Measurements from ENCODE around the gene FXYD4.
A peak's percentile ranks its signal among the peaks of the same experiment; 100 is the strongest.

FXYD4 gene

GRCh38 chr10:43402880-43403452 is 31.5 kb downstream of the FXYD4 start:
- Histone ChIP-seq H4K91ac (ENCODE audit: low read depth, low read length, poor library complexity) (no peak overlapping the region), H3K27ac (replicated peaks; ENCODE audit: low read length) (no peak overlapping the region), H2AFZ (ENCODE audit: low read length) (no peak overlapping the region), H3K79me1 (ENCODE audit: low read depth, low read length) (peaks cover 4% of the 10 kb centered on the region), H3K9ac (ENCODE audit: low read depth, low read length, poor library complexity) (no peak overlapping the region), H2BK15ac (ENCODE audit: low read length) (no peak overlapping the region), H3K4me2 (ENCODE audit: insufficient read depth, low read length, poor library complexity, severe bottlenecking) (no peak overlapping the region), H3K4ac (ENCODE audit: low read length) (no peak overlapping the region), H2BK5ac (ENCODE audit: low read length) (no peak overlapping the region), H3K36me3 (replicated peaks in 1 of 2; ENCODE audit: control insufficient read depth in 2 of 2, insufficient read depth in 2 of 2, low read length in 2 of 2) (peaks cover 2 to 73% of the 10 kb centered on the region in 2 donors), H3K4me1 (ENCODE audit: control insufficient read depth in 2 of 2, insufficient read depth in 1 of 2, low read depth in 1 of 2, low read length in 2 of 2) (peaks cover 11% of the 10 kb centered on the region in 2 donors), H3K9me3 (replicated peaks in 1 of 2; ENCODE audit: control insufficient read depth in 2 of 2, insufficient read depth in 1 of 2, low read depth in 1 of 2, low read length in 2 of 2) (peaks cover 0 to 17% of the 10 kb centered on the region in 2 donors), H3K23ac (ENCODE audit: low read depth, low read length, poor library complexity) (no peak overlapping the region), H2BK120ac (ENCODE audit: low read depth, low read length) (no peak overlapping the region), H3K14ac (ENCODE audit: low read length) (no peak overlapping the region), H2BK12ac (ENCODE audit: low read length) (no peak overlapping the region), H3K18ac (ENCODE audit: low read length) (no peak overlapping the region), H4K8ac (ENCODE audit: low read depth, low read length) (no peak overlapping the region), H3K4me3 (ENCODE audit: low read length in 2 of 2) (no peak overlapping the region), H3K27me3 (ENCODE audit: control insufficient read depth in 3 of 3, insufficient read depth in 3 of 3, low read depth in 1 of 3, low read length in 3 of 3) (no peaks in the 10 kb centered on the region), H2AK5ac (ENCODE audit: low read depth, low read length) (no peak overlapping the region)
- DNase-seq (ENCODE audit: low spot score), result no peak
- WGBS, 2 donors (ENCODE audit: extremely low coverage in 2 of 2, insufficient read length in 2 of 2, insufficient replicate concordance in 1 of 2), result no CpG with 5 or more reads among the region's 7 CpGs

- H3K9me3 ChIP-seq (replicated peaks in 1 of 2; ENCODE audit: control insufficient read depth in 2 of 2, insufficient read depth in 1 of 2, low read depth in 1 of 2, low read length in 2 of 2), result peaks cover 0 to 17% of the 10 kb centered on the region in 2 donors
- no peak overlapping the region for H3K23ac ChIP-seq (ENCODE audit: low read depth, low read length, poor library complexity)
- H2BK12ac ChIP-seq (ENCODE audit: low read length), result no peak overlapping the region
- no peak overlapping the region for H2BK120ac ChIP-seq (ENCODE audit: low read depth, low read length)
- no peak overlapping the region for H3K4me2 ChIP-seq (ENCODE audit: insufficient read depth, low read length, poor library complexity, severe bottlenecking)
- H2AFZ ChIP-seq (ENCODE audit: low read length), result no peak overlapping the region
- H3K4ac ChIP-seq (ENCODE audit: low read length), result no peak overlapping the region
- H3K79me1 ChIP-seq (ENCODE audit: low read depth, low read length), result peaks cover 6% of the 10 kb centered on the region
- H4K8ac ChIP-seq (ENCODE audit: low read depth, low read length), result no peak overlapping the region
- peaks cover 2 to 66% of the 10 kb centered on the region in 2 donors for H3K36me3 ChIP-seq (replicated peaks in 1 of 2; ENCODE audit: control insufficient read depth in 2 of 2, insufficient read depth in 2 of 2, low read length in 2 of 2)
- DNase-seq (ENCODE audit: low spot score), result no peak
- H3K9ac ChIP-seq (ENCODE audit: low read depth, low read length, poor library complexity), result no peak overlapping the region
- H3K27ac ChIP-seq (replicated peaks; ENCODE audit: low read length), result no peak overlapping the region
- peaks cover 8 to 9% of the 10 kb centered on the region in 2 donors for H3K4me1 ChIP-seq (ENCODE audit: control insufficient read depth in 2 of 2, insufficient read depth in 1 of 2, low read depth in 1 of 2, low read length in 2 of 2)
- no CpG with 5 or more reads among the region's 14 CpGs for WGBS, 2 donors (ENCODE audit: extremely low coverage in 2 of 2, insufficient read length in 2 of 2, insufficient replicate concordance in 1 of 2)
- no peak overlapping the region for H4K91ac ChIP-seq (ENCODE audit: low read depth, low read length, poor library complexity)
- H2BK5ac ChIP-seq (ENCODE audit: low read length), result no peak overlapping the region
- H3K27me3 ChIP-seq (ENCODE audit: control insufficient read depth in 3 of 3, insufficient read depth in 3 of 3, low read depth in 1 of 3, low read length in 3 of 3), result no peaks in the 10 kb centered on the region
- no peak overlapping the region for H2BK15ac ChIP-seq (ENCODE audit: low read length)
- H3K4me3 ChIP-seq (ENCODE audit: low read length in 2 of 2), result no peak overlapping the region
- no peak overlapping the region for H2AK5ac ChIP-seq (ENCODE audit: low read depth, low read length)
- H3K14ac ChIP-seq (ENCODE audit: low read length), result no peak overlapping the region
- H3K18ac ChIP-seq (ENCODE audit: low read length), result no peak overlapping the region
Observed at GRCh38 chr10:43403911-43404703, 32.7 kb downstream of the FXYD4 start.

- H2BK5ac ChIP-seq (ENCODE audit: low read length), result no peak overlapping the region
- peaks cover 6% of the 10 kb centered on the region for H3K79me1 ChIP-seq (ENCODE audit: low read depth, low read length)
- no CpG with 5 or more reads among the region's 6 CpGs for WGBS, 2 donors (ENCODE audit: extremely low coverage in 2 of 2, insufficient read length in 2 of 2, insufficient replicate concordance in 1 of 2)
- no peak overlapping the region for H3K4me2 ChIP-seq (ENCODE audit: insufficient read depth, low read length, poor library complexity, severe bottlenecking)
- H3K27ac ChIP-seq (replicated peaks; ENCODE audit: low read length), result no peak overlapping the region
- no peak overlapping the region for H4K8ac ChIP-seq (ENCODE audit: low read depth, low read length)
- no peak for DNase-seq (ENCODE audit: low spot score)
- no peak overlapping the region for H3K4me3 ChIP-seq (ENCODE audit: low read length in 2 of 2)
- H3K14ac ChIP-seq (ENCODE audit: low read length), result no peak overlapping the region
- no peak overlapping the region for H3K4ac ChIP-seq (ENCODE audit: low read length)
- H3K18ac ChIP-seq (ENCODE audit: low read length), result no peak overlapping the region
- H2BK12ac ChIP-seq (ENCODE audit: low read length), result no peak overlapping the region
- H4K91ac ChIP-seq (ENCODE audit: low read depth, low read length, poor library complexity), result no peak overlapping the region
- H3K9ac ChIP-seq (ENCODE audit: low read depth, low read length, poor library complexity), result no peak overlapping the region
- no peak overlapping the region for H2BK15ac ChIP-seq (ENCODE audit: low read length)
- H3K4me1 ChIP-seq (ENCODE audit: control insufficient read depth in 2 of 2, insufficient read depth in 1 of 2, low read depth in 1 of 2, low read length in 2 of 2), result peaks cover 9 to 10% of the 10 kb centered on the region in 2 donors
- peaks cover 2 to 60% of the 10 kb centered on the region in 2 donors for H3K36me3 ChIP-seq (replicated peaks in 1 of 2; ENCODE audit: control insufficient read depth in 2 of 2, insufficient read depth in 2 of 2, low read length in 2 of 2)
- peaks cover 0 to 20% of the 10 kb centered on the region in 2 donors for H3K9me3 ChIP-seq (replicated peaks in 1 of 2; ENCODE audit: control insufficient read depth in 2 of 2, insufficient read depth in 1 of 2, low read depth in 1 of 2, low read length in 2 of 2)
- no peaks in the 10 kb centered on the region for H3K27me3 ChIP-seq (ENCODE audit: control insufficient read depth in 3 of 3, insufficient read depth in 3 of 3, low read depth in 1 of 3, low read length in 3 of 3)
- H3K23ac ChIP-seq (ENCODE audit: low read depth, low read length, poor library complexity), result no peak overlapping the region
- H2AK5ac ChIP-seq (ENCODE audit: low read depth, low read length), result no peak overlapping the region
- no peak overlapping the region for H2AFZ ChIP-seq (ENCODE audit: low read length)
- H2BK120ac ChIP-seq (ENCODE audit: low read depth, low read length), result no peak overlapping the region
Observed at GRCh38 chr10:43404704-43405084, 33.3 kb downstream of the FXYD4 start.

DNA sequence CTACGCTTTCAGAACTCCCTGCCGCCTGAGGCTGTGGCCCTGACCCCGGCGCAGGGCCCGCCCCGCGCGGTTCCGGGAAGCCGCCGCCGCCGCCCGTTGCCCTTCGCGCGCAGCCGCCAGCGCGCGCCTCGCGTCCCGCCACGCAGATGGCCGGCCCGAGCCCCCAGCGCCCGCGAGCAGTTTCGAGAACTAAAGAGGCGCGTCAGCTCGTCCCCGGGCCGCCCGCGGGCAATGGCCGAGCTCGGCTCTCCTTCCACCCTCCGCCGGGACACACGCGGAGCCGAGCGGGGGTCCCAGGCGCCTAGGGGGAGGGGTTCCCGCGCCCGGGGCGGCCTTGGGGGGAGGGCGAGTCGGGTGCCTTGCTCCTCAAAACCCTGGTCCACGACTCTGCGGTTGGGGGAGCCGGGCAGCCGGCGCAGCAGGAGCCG is 35.7 kb downstream of the FXYD4 start:
- Histone ChIP-seq H3K27ac (replicated peaks; ENCODE audit: low read length) (peak overlapping the region; percentile 46), H3K4ac (ENCODE audit: low read length) (no peak overlapping the region), H3K23ac (ENCODE audit: low read depth, low read length, poor library complexity) (peak overlapping the region; percentile 44), H2BK12ac (ENCODE audit: low read length) (no peak overlapping the region), H3K36me3 (replicated peaks in 1 of 2; ENCODE audit: control insufficient read depth in 2 of 2, insufficient read depth in 2 of 2, low read length in 2 of 2) (peaks cover 2 to 37% of the 10 kb centered on the region in 2 donors), H3K18ac (ENCODE audit: low read length) (peak overlapping the region; percentile 91), H3K9me3 (replicated peaks in 1 of 2; ENCODE audit: control insufficient read depth in 2 of 2, insufficient read depth in 1 of 2, low read depth in 1 of 2, low read length in 2 of 2) (peaks cover 0 to 23% of the 10 kb centered on the region in 2 donors), H3K27me3 (ENCODE audit: control insufficient read depth in 3 of 3, insufficient read depth in 3 of 3, low read depth in 1 of 3, low read length in 3 of 3) (no peaks in the 10 kb centered on the region), H2BK5ac (ENCODE audit: low read length) (peak overlapping the region; percentile 97), H3K79me1 (ENCODE audit: low read depth, low read length) (peaks cover 6% of the 10 kb centered on the region), H2BK15ac (ENCODE audit: low read length) (no peak overlapping the region), H2BK120ac (ENCODE audit: low read depth, low read length) (no peak overlapping the region), H3K14ac (ENCODE audit: low read length) (no peak overlapping the region), H2AFZ (ENCODE audit: low read length) (peak overlapping the region; percentile 99), H4K91ac (ENCODE audit: low read depth, low read length, poor library complexity) (no peak overlapping the region), H3K4me1 (ENCODE audit: control insufficient read depth in 2 of 2, insufficient read depth in 1 of 2, low read depth in 1 of 2, low read length in 2 of 2) (peaks cover 5 to 10% of the 10 kb centered on the region in 2 donors), H2AK5ac (ENCODE audit: low read depth, low read length) (no peak overlapping the region), H3K4me3 (ENCODE audit: low read length in 2 of 2) (peak overlapping the region; percentile 84 to 93), H3K4me2 (ENCODE audit: insufficient read depth, low read length, poor library complexity, severe bottlenecking) (peak overlapping the region; percentile 89), H3K9ac (ENCODE audit: low read depth, low read length, poor library complexity) (peak overlapping the region; percentile 64), H4K8ac (ENCODE audit: low read depth, low read length) (no peak overlapping the region)
- DNase-seq (ENCODE audit: low spot score), result no peak
- no CpG with 5 or more reads among the region's 59 CpGs for WGBS, 2 donors (ENCODE audit: extremely low coverage in 2 of 2, insufficient read length in 2 of 2, insufficient replicate concordance in 1 of 2)
